Heart left ventricle (tissue), 16 donors: ENCODE results near the gene MAS1L. TPM values are rescaled to one million over a fixed set of nuclear protein-coding genes. Genes with fewer than 3 reads are reported as not detected.

Experiments
- ATAC-seq, 4 donors: fragments of 200-7000 bp; cut with Tn5 transposase; one replicate each; pipeline ENCODE4 v1.9.1; 2020 to 2022; ENCODE audit warnings: moderate library complexity in 4 of 4, mild to moderate bottlenecking in 3 of 4, moderate number of reproducible peaks in 1 of 4
- DNase-seq, 5 donors: peaks; one replicate each; pipeline ENCODE4 v3.0.0-alpha.2; 2020
- H3K27ac ChIP-seq, 12 donors: fragments of 200-600 bp; sonication (generic) in 4 of 12; one replicate each; pipeline versions ENCODE4 v1.5.0 to v1.8.0; 2016 to 2022; ENCODE audit warnings: mild to moderate bottlenecking in 2 of 12
- H3K27me3 ChIP-seq, 9 donors: fragments of 200-600 bp; sonication (generic) in 2 of 9; one replicate each; pipeline versions ENCODE4 v1.5.1 to v1.8.0; 2016 to 2022; ENCODE audit warnings: mild to moderate bottlenecking in 3 of 9
- H3K36me3 ChIP-seq, 9 donors: fragments of 200-600 bp; sonication (generic) in 2 of 9; one replicate each; pipeline versions ENCODE4 v1.5.0 to v1.8.0; 2018 to 2022; ENCODE audit warnings: mild to moderate bottlenecking in 2 of 9
- H3K4me1 ChIP-seq, 12 donors: fragments of 200-600 bp; sonication (generic) in 4 of 12; one replicate each; pipeline versions ENCODE4 v1.5.0 to v1.8.0; 2016 to 2022; ENCODE audit warnings: mild to moderate bottlenecking in 3 of 12
- H3K4me3 ChIP-seq, 12 donors: fragments of 200-600 bp; sonication (generic) in 4 of 12; one replicate each; pipeline versions ENCODE4 v1.5.0 to v1.8.0; 2017 to 2022; ENCODE audit warnings: mild to moderate bottlenecking in 9 of 12, moderate library complexity in 4 of 12
- H3K9me3 ChIP-seq, 12 donors: fragments of 200-600 bp; sonication (generic) in 4 of 12; one replicate each; pipeline versions ENCODE4 v1.5.0 to v1.8.0; 2016 to 2022; ENCODE audit warnings: mild to moderate bottlenecking in 1 of 12
- CTCF ChIP-seq, 12 donors: fragments of 200-600 bp; sonication (generic) in 4 of 12; IDR thresholded peaks; one replicate each; pipeline versions ENCODE4 v1.5.0 to v1.8.0; 2018 to 2022; ENCODE audit warnings: antibody characterized with exemption in 12 of 12, mild to moderate bottlenecking in 5 of 12
- POLR2A ChIP-seq, 2 donors: fragments of 450-650 bp; IDR thresholded peaks; one replicate each; pipeline ENCODE4 v1.6.1; 2017; ENCODE audit warnings: antibody characterized with exemption in 2 of 2, mild to moderate bottlenecking in 2 of 2, moderate library complexity in 2 of 2
- WGBS, 4 donors: extraction: QIAGEN DNeasy Blood & Tissue Kit in 2 of 4; methylation state at CpG; one replicate each; pipeline versions ENCODE4 v1.1.5 to v1.1.7; 2013 to 2018; 5-methylcytosine and 5-hydroxymethylcytosine counted together
- intact Hi-C, 10 donors: fragments of 100-400 bp; cut with DNase I; formaldehyde crosslinking; loops; one replicate each; pipeline versions ENCODE4 v1.11.1 to v1.14.2; 2022
- polyA plus RNA-seq, 2 donors: library from polyadenylated mRNA; stranded (reverse); fragments of 200-250 nt; gene quantifications; one replicate each; pipeline ENCODE4 v1.2.3, GENCODE V29; 2013
- total RNA-seq, 9 donors: library from RNA; depleted of rRNA in 2 of 9; stranded (reverse); fragments of >200 nt in 2 of 9; fragmentation: NEBNext Ultra II Directional in 3 of 9; extraction: Animal tissue kit (Norgen Biotek cat#: 25700) in 3 of 9; gene quantifications; one replicate each; pipeline versions ENCODE4 v1.1.0 to v1.2.4, GENCODE V29; 2016 to 2023
- donor health status: ischemic (EF 13 %, LVEDD 7.1; RV severe dilation, severe dysfunction).
- donor health status: healthy with polysubstance abuse.
- donor health status: DM: no; HTN: yes; CAD: no.
- donor health status: DM: no; HTN: no; CAD: no.
- donor health status: ischemic (EF 25% LVEDD 6.9; RV normal size, moderate dysfunction).
- donor health status: ischemic (EF 25% LVEDD 5.7; RV mildly dilated, moderate dysfunction).
- donor health status: healthy.
- donor health status: DM: yes; HTN: yes; CAD: no.
- donor health status: ischemic (EF 35%, LVEDD 5.7; RV mildly dilated, moderate dysfunction).
- donor health status: nonischemic (EF 11% LVEDD 7.7; RV severe dilation, severe dysfunction).
- donor health status: DM: yes; HTN: yes; CAD: no.
- donor health status: PGD.
- donor health status: ischemic (EF 29% LVEDD 5.4; RV normal size, mild dysfunction).
- donor health status: nonischemic (EF 23%, LVEDD 6.1; RV moderate dilation, normal function).

MAS1L gene
- total and polyA plus RNA-seq, 11 donors = not detected

- peaks cover 0 to 5% (median 0%) of the 10 kb centered on the region in 9 donors for H3K27me3 ChIP-seq
- no peaks in the 10 kb centered on the region for H3K9me3 ChIP-seq
- 45 to 60% (median 53%) methylated on average over 6 of the region's 6 CpGs for WGBS, 4 donors
- intact Hi-C loops = no loop called here
- H3K4me3 ChIP-seq = no peak overlapping the region
- TF ChIP-seq CTCF (IDR thresholded peaks at IDR 0.05) (no peak), POLR2A (IDR thresholded peaks at IDR 0.05) (no peak)
- H3K4me1 ChIP-seq = no peaks in the 10 kb centered on the region
- no peaks in the 10 kb centered on the region for H3K36me3 ChIP-seq
- ATAC-seq (no peak), DNase-seq (no peak)
- H3K27ac ChIP-seq = no peak overlapping the region
Observed at GRCh38 chr6:29466241-29466640, 21.5 kb downstream of the MAS1L start.

DNA sequence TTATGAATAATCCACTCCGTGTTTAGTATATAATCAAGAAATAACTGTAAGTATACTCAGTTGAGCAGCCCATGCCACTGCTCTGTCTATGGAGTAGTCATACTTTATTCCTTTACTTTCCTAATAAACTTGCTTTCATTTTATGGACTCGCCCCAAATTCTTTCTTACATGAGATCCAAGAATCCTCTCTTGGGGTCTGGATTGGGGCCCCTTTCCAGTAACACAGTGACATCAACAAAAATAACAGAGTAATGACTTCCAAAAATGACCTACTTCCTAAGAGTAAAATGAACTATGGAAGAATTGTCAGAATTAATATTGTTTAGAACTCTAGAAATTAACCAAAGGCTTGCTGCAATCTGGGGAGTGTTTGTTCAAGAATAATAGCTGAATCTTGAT is 22.0 kb downstream of the MAS1L start:
- TF ChIP-seq CTCF (IDR thresholded peaks at IDR 0.05) (no peak), POLR2A (IDR thresholded peaks at IDR 0.05) (no peak)
- Histone ChIP-seq H3K36me3 (no peaks in the 10 kb centered on the region), H3K9me3 (no peaks in the 10 kb centered on the region), H3K4me3 (no peak overlapping the region), H3K27me3 (peaks cover 0 to 5% (median 0%) of the 10 kb centered on the region in 9 donors), H3K4me1 (no peaks in the 10 kb centered on the region), H3K27ac (no peak overlapping the region)
- no peak for DNase-seq
- 77 to 86% (median 84%) methylated on average over 2 of the region's 2 CpGs for WGBS, 4 donors
- ATAC-seq = no peak
- intact Hi-C loops = no loop called here

GRCh38 chr6:29465279-29465678 is 22.5 kb downstream of the MAS1L start:
- H3K9me3 ChIP-seq = no peaks in the 10 kb centered on the region
- H3K4me3 ChIP-seq = no peak overlapping the region
- H3K36me3 ChIP-seq = no peaks in the 10 kb centered on the region
- H3K27me3 ChIP-seq = peaks cover 0 to 5% (median 0%) of the 10 kb centered on the region in 9 donors
- H3K4me1 ChIP-seq = no peaks in the 10 kb centered on the region
- ATAC-seq (no peak), DNase-seq (no peak)
- no peak overlapping the region for H3K27ac ChIP-seq
- intact Hi-C loops = no loop called here
- 70 to 83% (median 77%) methylated on average over 2 of the region's 2 CpGs for WGBS, 4 donors
- no peak for TF ChIP-seq CTCF (IDR thresholded peaks at IDR 0.05)
- no peak for TF ChIP-seq POLR2A (IDR thresholded peaks at IDR 0.05)

- intact Hi-C loops = no loop called here
- TF ChIP-seq POLR2A (IDR thresholded peaks at IDR 0.05) (no peak), CTCF (IDR thresholded peaks at IDR 0.05) (no peak)
- DNase-seq (no peak), ATAC-seq (no peak)
- Histone ChIP-seq H3K27ac (no peak overlapping the region), H3K9me3 (no peaks in the 10 kb centered on the region), H3K27me3 (peaks cover 0 to 5% (median 0%) of the 10 kb centered on the region in 9 donors), H3K4me3 (no peak overlapping the region), H3K4me1 (no peaks in the 10 kb centered on the region), H3K36me3 (no peaks in the 10 kb centered on the region)
- WGBS, 4 donors = 75 to 85% (median 79%) methylated on average over 6 of the region's 6 CpGs
Observed at GRCh38 chr6:29462022-29462421, 25.7 kb downstream of the MAS1L start.
